DND-41 (cell line): ENCODE measurements around the gene TMEM242.
A peak's percentile ranks its signal among the peaks of the same experiment; 100 is the strongest.

Experiments
- ATAC-seq: fragments of 200-7000 bp; cut with Tn5 transposase; 3 replicates; pipeline ENCODE4 v1.9.1; 2021; ENCODE audit warnings: low read depth; ENCODE audit not compliant: insufficient read depth
- DNase-seq: peaks from one replicate; pipeline ENCODE4 v3.0.0-alpha.2; 2020
- H2AFZ ChIP-seq: 2 replicates; pipeline ENCODE4 v1.6.0; 2012; ENCODE audit warnings: low read depth, low read length
- H3K27ac ChIP-seq: 2 replicates; pipeline ENCODE4 v1.5.1; 2012; ENCODE audit warnings: low read length, inconsistent platforms
- H3K27me3 ChIP-seq: fragments of 200-600 bp; sonication (generic); 2 replicates; pipeline ENCODE4 v1.6.0; 2012; ENCODE audit warnings: low read length, mild to moderate bottlenecking, inconsistent platforms; ENCODE audit not compliant: insufficient read depth, poor library complexity
- H3K36me3 ChIP-seq: 2 replicates; pipeline ENCODE4 v1.5.1; 2012; ENCODE audit warnings: low read length, inconsistent platforms; ENCODE audit not compliant: insufficient read depth
- H3K4me1 ChIP-seq: 2 replicates; pipeline ENCODE4 v1.5.1; 2012; ENCODE audit warnings: mild to moderate bottlenecking, low read length; ENCODE audit not compliant: insufficient read depth
- H3K4me2 ChIP-seq: 2 replicates; pipeline ENCODE4 v1.6.0; 2012; ENCODE audit warnings: mild to moderate bottlenecking, moderate library complexity, low read length, inconsistent platforms; ENCODE audit not compliant: insufficient read depth
- H3K4me3 ChIP-seq, 2 experiments: fragments of 200-600 bp in 1 of 2; shearing (Covaris generic) in 1 of 2; 2 replicates each; pipeline ENCODE4 v1.5.1; 2012 to 2016; ENCODE audit warnings: inconsistent platforms in 2 of 2, low read length in 2 of 2, mild to moderate bottlenecking in 2 of 2, low read depth in 1 of 2, moderate library complexity in 1 of 2
- H3K79me2 ChIP-seq: 2 replicates; pipeline ENCODE4 v1.6.0; 2012; ENCODE audit warnings: low read length, inconsistent platforms; ENCODE audit not compliant: insufficient read depth
- H3K9ac ChIP-seq: 2 replicates; pipeline ENCODE4 v1.6.0; 2012; ENCODE audit warnings: low read depth, mild to moderate bottlenecking, inconsistent platforms, low read length, moderate library complexity
- H3K9me3 ChIP-seq: 2 replicates; pipeline ENCODE4 v1.5.1; 2012; ENCODE audit warnings: low read length, moderate library complexity, mild to moderate bottlenecking, inconsistent platforms; ENCODE audit not compliant: insufficient read depth, severe bottlenecking
- H4K20me1 ChIP-seq: 2 replicates; pipeline ENCODE4 v1.6.0; 2012; ENCODE audit warnings: low read length; ENCODE audit not compliant: insufficient read depth
- EZH2 ChIP-seq: IDR thresholded peaks from 3 replicates; pipeline ENCODE4 v1.6.1; 2012; ENCODE audit warnings: borderline replicate concordance, low read depth, mild to moderate bottlenecking, moderate library complexity, low read length, inconsistent platforms; ENCODE audit not compliant: severe bottlenecking
- TF ChIP-seq, protein P1 (sequence below): IDR thresholded peaks from 2 replicates; pipeline ENCODE4 v1.5.1; 2012; ENCODE audit warnings: borderline replicate concordance, low read length, moderate library complexity, mild to moderate bottlenecking; ENCODE audit not compliant: poor library complexity, severe bottlenecking; ENCODE audit errors: extremely low read depth

The TMEM242 gene

DNA sequence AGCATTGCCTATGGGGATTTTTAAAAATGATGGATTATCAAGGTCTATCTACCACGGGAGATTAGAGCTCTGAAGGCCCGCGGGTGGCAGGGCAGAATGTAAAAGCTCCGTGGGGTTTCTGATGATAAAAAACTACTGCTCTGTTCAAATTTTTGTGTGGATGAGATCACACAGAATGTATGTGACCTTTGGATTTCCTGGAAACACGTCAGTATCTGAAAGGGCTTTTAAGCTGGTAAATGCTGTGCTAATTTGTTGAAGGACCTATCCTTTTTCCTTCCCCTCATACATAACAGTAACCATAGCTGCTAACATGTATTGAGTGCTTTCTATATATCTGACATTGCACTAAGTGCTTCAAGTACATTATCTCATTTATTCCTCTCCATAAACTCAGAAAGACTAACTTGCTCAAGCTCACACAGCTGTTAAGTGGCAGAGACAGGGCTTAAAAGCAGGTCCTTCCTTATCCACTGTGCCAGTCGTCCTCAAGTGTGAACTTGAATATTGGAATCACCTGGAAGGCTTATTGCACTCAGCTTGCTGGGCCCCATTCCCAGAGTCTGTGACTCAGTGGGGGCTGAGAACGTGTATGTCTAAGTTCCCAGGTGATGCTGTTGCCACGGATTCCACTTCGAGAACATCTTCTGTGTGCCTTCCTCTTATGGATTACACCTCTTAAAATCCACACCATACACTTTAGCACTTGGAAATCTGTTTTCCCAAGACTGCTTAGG is 1.9 kb upstream of the TMEM242 start:
- Histone ChIP-seq H3K27ac (no peak overlapping the region), H3K9me3 (no peaks in the 10 kb centered on the region), H4K20me1 (no peaks in the 10 kb centered on the region), H3K4me2 (no peak overlapping the region), H3K4me3 (no peak overlapping the region), H2AFZ (no peak overlapping the region), H3K9ac (no peak overlapping the region), H3K79me2 (peaks cover 20% of the 10 kb centered on the region), H3K36me3 (peaks cover 6% of the 10 kb centered on the region), H3K27me3 (peaks cover 9% of the 10 kb centered on the region), H3K4me1 (peaks cover 28% of the 10 kb centered on the region)
- no peak for TF ChIP-seq EZH2
- TF ChIP-seq, protein P1, sequence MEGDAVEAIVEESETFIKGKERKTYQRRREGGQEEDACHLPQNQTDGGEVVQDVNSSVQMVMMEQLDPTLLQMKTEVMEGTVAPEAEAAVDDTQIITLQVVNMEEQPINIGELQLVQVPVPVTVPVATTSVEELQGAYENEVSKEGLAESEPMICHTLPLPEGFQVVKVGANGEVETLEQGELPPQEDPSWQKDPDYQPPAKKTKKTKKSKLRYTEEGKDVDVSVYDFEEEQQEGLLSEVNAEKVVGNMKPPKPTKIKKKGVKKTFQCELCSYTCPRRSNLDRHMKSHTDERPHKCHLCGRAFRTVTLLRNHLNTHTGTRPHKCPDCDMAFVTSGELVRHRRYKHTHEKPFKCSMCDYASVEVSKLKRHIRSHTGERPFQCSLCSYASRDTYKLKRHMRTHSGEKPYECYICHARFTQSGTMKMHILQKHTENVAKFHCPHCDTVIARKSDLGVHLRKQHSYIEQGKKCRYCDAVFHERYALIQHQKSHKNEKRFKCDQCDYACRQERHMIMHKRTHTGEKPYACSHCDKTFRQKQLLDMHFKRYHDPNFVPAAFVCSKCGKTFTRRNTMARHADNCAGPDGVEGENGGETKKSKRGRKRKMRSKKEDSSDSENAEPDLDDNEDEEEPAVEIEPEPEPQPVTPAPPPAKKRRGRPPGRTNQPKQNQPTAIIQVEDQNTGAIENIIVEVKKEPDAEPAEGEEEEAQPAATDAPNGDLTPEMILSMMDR, result no peak
- ATAC-seq (no peak), DNase-seq (no peak)

DNA sequence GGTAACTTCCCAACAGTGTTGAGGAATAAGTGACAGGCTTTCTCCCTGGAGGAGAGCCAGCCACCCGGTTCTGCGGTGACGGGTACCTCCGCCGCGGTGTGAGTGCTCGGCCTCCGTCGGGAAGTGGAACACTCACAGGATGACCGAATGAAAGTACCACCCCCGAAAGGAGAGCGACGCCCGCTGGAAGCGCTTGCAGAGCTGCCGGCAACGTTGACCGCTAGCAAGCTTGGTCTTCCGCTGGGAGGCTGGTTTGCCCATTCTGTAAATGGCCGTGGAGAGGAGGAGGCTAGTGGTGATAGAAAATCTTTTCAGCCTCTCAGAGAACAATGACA is 614 bp upstream of the TMEM242 start:
- Histone ChIP-seq H3K79me2 (peaks cover 20% of the 10 kb centered on the region), H3K27me3 (no peaks in the 10 kb centered on the region), H4K20me1 (no peaks in the 10 kb centered on the region), H3K27ac (peak overlapping the region; percentile 89), H3K9me3 (no peaks in the 10 kb centered on the region), H3K9ac (peak overlapping the region; percentile 91), H3K36me3 (peaks cover 10% of the 10 kb centered on the region), H2AFZ (peak overlapping the region; percentile 100), H3K4me1 (peaks cover 28% of the 10 kb centered on the region), H3K4me3 (peak overlapping the region; percentile 98 to 100; a peak in 3 of 4 replicates), H3K4me2 (peak overlapping the region; percentile 91)
- ATAC-seq (no peak; the same call in 2 of the 3 replicates), DNase-seq (no peak)
- TF ChIP-seq EZH2, result no peak
- TF ChIP-seq, protein P1, result no peak

DNA sequence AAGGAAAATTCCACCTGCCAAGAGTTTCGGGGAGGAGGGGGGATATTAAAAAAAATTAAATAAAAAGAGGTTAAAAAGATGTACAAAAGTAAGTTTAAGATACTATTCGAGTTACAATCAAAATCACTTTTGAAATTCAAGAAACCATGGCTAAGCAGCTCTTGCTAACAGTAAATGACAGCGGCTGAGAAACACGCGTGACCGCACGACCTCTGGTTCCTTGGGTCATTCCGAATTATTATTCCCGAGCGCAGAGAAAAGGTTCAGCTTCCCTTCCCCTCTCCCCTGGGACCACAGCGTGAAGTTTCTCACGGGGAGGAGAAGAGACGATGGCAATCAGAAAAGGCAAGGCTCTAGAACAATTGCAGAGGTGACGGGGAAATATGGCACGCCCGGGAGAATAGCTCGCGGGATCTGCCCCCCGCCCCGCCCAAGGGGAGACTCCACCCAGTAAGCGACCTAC is 496 bp downstream of the TMEM242 start:
- ATAC-seq (no peak), DNase-seq (peak; percentile 86)
- H2AFZ ChIP-seq, result peak overlapping the region; percentile 100
- H3K9me3 ChIP-seq, result no peaks in the 10 kb centered on the region
- no peak for TF ChIP-seq EZH2
- TF ChIP-seq, protein P1, result no peak
- H3K9ac ChIP-seq, result peak overlapping the region; percentile 91
- H4K20me1 ChIP-seq, result no peaks in the 10 kb centered on the region
- no peaks in the 10 kb centered on the region for H3K27me3 ChIP-seq
- peaks cover 18% of the 10 kb centered on the region for H3K36me3 ChIP-seq
- H3K27ac ChIP-seq, result peak overlapping the region; percentile 89
- peaks cover 20% of the 10 kb centered on the region for H3K79me2 ChIP-seq
- peak overlapping the region; percentile 98 to 100 for H3K4me3 ChIP-seq
- H3K4me1 ChIP-seq, result peaks cover 28% of the 10 kb centered on the region
- H3K4me2 ChIP-seq, result peak overlapping the region; percentile 91
